IMR-90 (cell line): Measurements from ENCODE around the gene GPC6.

Experiments used
- POLR2A ChIP-seq: IDR thresholded peaks from 2 replicates; pipeline ENCODE4 v1.6.1; 2012; ENCODE audit warnings: mild to moderate bottlenecking, low read depth, low read length
- USF2 ChIP-seq: fragments of 150-350 bp; IDR thresholded peaks from 2 replicates; pipeline ENCODE4 v1.6.1; 2017; ENCODE audit warnings: mild to moderate bottlenecking, antibody characterized with exemption, low read length, low read depth
- TF ChIP-seq, protein P1 (sequence below): conservative IDR thresholded peaks from 2 replicates; pipeline ENCODE4 v1.5.1; 2012; ENCODE audit warnings: mild to moderate bottlenecking, low read depth, low read length, improper control_type of control experiment

GRCh38 chr13:94138831-94139230 lies 912.2 kb downstream of the GPC6 start:
- TF ChIP-seq, protein P1, sequence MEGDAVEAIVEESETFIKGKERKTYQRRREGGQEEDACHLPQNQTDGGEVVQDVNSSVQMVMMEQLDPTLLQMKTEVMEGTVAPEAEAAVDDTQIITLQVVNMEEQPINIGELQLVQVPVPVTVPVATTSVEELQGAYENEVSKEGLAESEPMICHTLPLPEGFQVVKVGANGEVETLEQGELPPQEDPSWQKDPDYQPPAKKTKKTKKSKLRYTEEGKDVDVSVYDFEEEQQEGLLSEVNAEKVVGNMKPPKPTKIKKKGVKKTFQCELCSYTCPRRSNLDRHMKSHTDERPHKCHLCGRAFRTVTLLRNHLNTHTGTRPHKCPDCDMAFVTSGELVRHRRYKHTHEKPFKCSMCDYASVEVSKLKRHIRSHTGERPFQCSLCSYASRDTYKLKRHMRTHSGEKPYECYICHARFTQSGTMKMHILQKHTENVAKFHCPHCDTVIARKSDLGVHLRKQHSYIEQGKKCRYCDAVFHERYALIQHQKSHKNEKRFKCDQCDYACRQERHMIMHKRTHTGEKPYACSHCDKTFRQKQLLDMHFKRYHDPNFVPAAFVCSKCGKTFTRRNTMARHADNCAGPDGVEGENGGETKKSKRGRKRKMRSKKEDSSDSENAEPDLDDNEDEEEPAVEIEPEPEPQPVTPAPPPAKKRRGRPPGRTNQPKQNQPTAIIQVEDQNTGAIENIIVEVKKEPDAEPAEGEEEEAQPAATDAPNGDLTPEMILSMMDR: no peak
- no peak for TF ChIP-seq POLR2A
- no peak for TF ChIP-seq USF2
